ENCODE measurements around the gene ZBTB46. TPM values are rescaled to one million over a fixed set of nuclear protein-coding genes. Genes with fewer than 3 reads are reported as not detected.
A peak's percentile ranks its signal among the peaks of the same experiment; 100 is the strongest.
"Not testable (repeated sequence)": the region's sequence is repeated elsewhere in the genome, so short reads cannot be mapped to it uniquely, and the experiment has no call there.

ZBTB46 gene
- total RNA-seq, 2 donors from 2014 or later: 2.1 to 3.2 TPM

- Histone ChIP-seq H3K27me3 (peaks cover 26% of the 10 kb centered on the region), H3K9ac (ENCODE audit: low read depth in 2 of 2, low read length in 2 of 2) (peak overlapping the region in 1 of 2 donors; percentile 56), H3K27ac (no peak overlapping the region), H3K4me1 (peaks cover 8% of the 10 kb centered on the region), H3K9me3 (no peaks in the 10 kb centered on the region), H3K36me3 (no peaks in the 10 kb centered on the region), H3K4me3 (no peak overlapping the region)
- no peak for DNase-seq
- TF ChIP-seq CTCF (IDR thresholded peaks at IDR 0.05): no peak
- intact Hi-C loops (cut with DNase I): no loop called here
These were observed 24.5 kb upstream of the ZBTB46 start for GRCh38 chr20:63855363-63856097.

- H3K27me3 ChIP-seq: peaks cover 26% of the 10 kb centered on the region
- H3K36me3 ChIP-seq: no peaks in the 10 kb centered on the region
- intact Hi-C loops (cut with DNase I): no loop called here
- no peak overlapping the region for H3K4me3 ChIP-seq
- DNase-seq: no peak
- no peak for TF ChIP-seq CTCF (IDR thresholded peaks at IDR 0.05)
- peak overlapping the region; percentile 47 for H3K27ac ChIP-seq
- H3K4me1 ChIP-seq: peaks cover 8% of the 10 kb centered on the region
- peak overlapping the region in 1 of 2 donors; percentile 56 for H3K9ac ChIP-seq (ENCODE audit: low read depth in 2 of 2, low read length in 2 of 2)
- no peaks in the 10 kb centered on the region for H3K9me3 ChIP-seq
These were observed 23.8 kb upstream of the ZBTB46 start for GRCh38 chr20:63854766-63855362.

GRCh38 chr20:63854069-63854765, 23.2 kb upstream of the ZBTB46 start:
- intact Hi-C loops (cut with DNase I): no loop called here
- Histone ChIP-seq H3K4me1 (peaks cover 8% of the 10 kb centered on the region), H3K27ac (peak overlapping the region; percentile 47), H3K27me3 (peaks cover 26% of the 10 kb centered on the region), H3K9me3 (no peaks in the 10 kb centered on the region), H3K4me3 (no peak overlapping the region), H3K36me3 (no peaks in the 10 kb centered on the region), H3K9ac (ENCODE audit: low read depth in 2 of 2, low read length in 2 of 2) (peak overlapping the region in 1 of 2 donors; percentile 56)
- DNase-seq: peak; percentile 23
- TF ChIP-seq CTCF (IDR thresholded peaks at IDR 0.05): no peak

- H3K36me3 ChIP-seq; H3K9me3 ChIP-seq; H3K27ac ChIP-seq; intact Hi-C loops (cut with DNase I); H3K4me3 ChIP-seq; H3K4me1 ChIP-seq; DNase-seq: not testable (repeated sequence)
- Histone ChIP-seq H3K27me3 (peaks cover 26% of the 10 kb centered on the region), H3K9ac (ENCODE audit: low read depth in 2 of 2, low read length in 2 of 2) (peak overlapping the region in 1 of 2 donors; percentile 12)
These were observed 22.6 kb upstream of the ZBTB46 start for GRCh38 chr20:63853733-63854068.

- H3K27ac ChIP-seq; intact Hi-C loops (cut with DNase I); H3K4me1 ChIP-seq; H3K4me3 ChIP-seq; H3K9me3 ChIP-seq; H3K9ac ChIP-seq (ENCODE audit: low read depth in 2 of 2, low read length in 2 of 2); DNase-seq; H3K36me3 ChIP-seq: not testable (repeated sequence)
- H3K27me3 ChIP-seq: peaks cover 26% of the 10 kb centered on the region
These were observed 20.5 kb upstream of the ZBTB46 start for GRCh38 chr20:63851548-63851943.

GRCh38 chr20:63850689-63851547, 19.9 kb upstream of the ZBTB46 start:
- Histone ChIP-seq H3K4me1 (peaks cover 8% of the 10 kb centered on the region), H3K27ac (no peak overlapping the region), H3K4me3 (no peak overlapping the region), H3K9ac (ENCODE audit: low read depth in 2 of 2, low read length in 2 of 2) (no peak overlapping the region), H3K27me3 (peaks cover 26% of the 10 kb centered on the region), H3K36me3 (no peaks in the 10 kb centered on the region), H3K9me3 (no peaks in the 10 kb centered on the region)
- TF ChIP-seq CTCF (IDR thresholded peaks at IDR 0.05): no peak
- intact Hi-C loops (cut with DNase I): no loop called here
- no peak for DNase-seq

Data from colonic mucosa (tissue), 4 donors.